GM23248 (cell line): ENCODE results near the gene RPL41. TPM values are rescaled to one million over a fixed set of nuclear protein-coding genes. Genes with fewer than 3 reads are reported as not detected.

Experiments
- DNase-seq: peaks from one replicate; pipeline ENCODE4 v3.0.0-alpha.2; 2015
- H2AFZ ChIP-seq: fragments of 200-600 bp; sonication (generic); 2 replicates; pipeline ENCODE4 v1.6.1; 2016; ENCODE audit warnings: antibody characterized with exemption
- H3F3A ChIP-seq: fragments of 200-600 bp; sonication (generic); 2 replicates; pipeline ENCODE4 v1.6.1; 2016; ENCODE audit warnings: mild to moderate bottlenecking, antibody characterized with exemption, mixed run types; ENCODE audit not compliant: insufficient read depth
- H3K27ac ChIP-seq: fragments of 200-600 bp; sonication (generic); 2 replicates; pipeline ENCODE4 v1.5.1; 2016; ENCODE audit warnings: mild to moderate bottlenecking
- H3K27me3 ChIP-seq: fragments of 200-600 bp; sonication (generic); replicated peaks from 2 replicates; pipeline ENCODE4 v1.6.1; 2016; ENCODE audit warnings: mild to moderate bottlenecking; ENCODE audit not compliant: insufficient read depth
- H3K36me3 ChIP-seq: fragments of 200-600 bp; sonication (generic); 2 replicates; pipeline ENCODE4 v1.6.1; 2016; ENCODE audit warnings: low read depth, mild to moderate bottlenecking
- H3K4me1 ChIP-seq: fragments of 200-600 bp; sonication (generic); 2 replicates; pipeline ENCODE4 v1.6.1; 2016; ENCODE audit warnings: mild to moderate bottlenecking; ENCODE audit not compliant: insufficient read depth
- H3K4me2 ChIP-seq: fragments of 200-600 bp; sonication (generic); one replicate; pipeline ENCODE4 v1.6.1; 2016; ENCODE audit warnings: mild to moderate bottlenecking; ENCODE audit not compliant: unreplicated experiment
- H3K4me3 ChIP-seq: fragments of 200-600 bp; sonication (generic); 2 replicates; pipeline ENCODE4 v1.5.1; 2016; ENCODE audit warnings: mild to moderate bottlenecking
- H3K79me2 ChIP-seq: fragments of 200-600 bp; sonication (generic); 2 replicates; pipeline ENCODE4 v1.6.1; 2016; ENCODE audit warnings: mild to moderate bottlenecking; ENCODE audit not compliant: insufficient read depth
- H3K9ac ChIP-seq: fragments of 200-600 bp; sonication (generic); 2 replicates; pipeline ENCODE4 v1.6.1; 2016; ENCODE audit warnings: mild to moderate bottlenecking
- H3K9me2 ChIP-seq: fragments of 200-600 bp; sonication (generic); 2 replicates; pipeline ENCODE4 v1.6.1; 2016; ENCODE audit warnings: mixed run types, mild to moderate bottlenecking, moderate library complexity; ENCODE audit not compliant: insufficient read depth
- H3K9me3 ChIP-seq: fragments of 200-600 bp; sonication (generic); one replicate; pipeline ENCODE4 v1.6.1; 2017; ENCODE audit warnings: low read depth
- H4K20me1 ChIP-seq: fragments of 200-600 bp; sonication (generic); 2 replicates; pipeline ENCODE4 v1.6.0; 2016; ENCODE audit not compliant: insufficient read depth
- EZH2 ChIP-seq: fragments of 200-600 bp; sonication (generic); IDR thresholded peaks from 2 replicates; pipeline ENCODE4 v1.6.1; 2018; ENCODE audit warnings: antibody characterized with exemption, mild to moderate bottlenecking; ENCODE audit not compliant: insufficient read depth, poor library complexity, severe bottlenecking
- EZH2phosphoT487 ChIP-seq: fragments of 200-600 bp; sonication (generic); IDR thresholded peaks from 2 replicates; pipeline ENCODE4 v1.6.1; 2018; ENCODE audit warnings: antibody characterized with exemption, moderate library complexity, mild to moderate bottlenecking, low read depth; ENCODE audit not compliant: insufficient read depth
- WGBS, 2 experiments: methylation state at CpG; one replicate each; pipeline ENCODE4 v1.1.6; 2015 to 2017; ENCODE audit warnings: low lambda C conversion rate in 2 of 2, low coverage in 1 of 2; ENCODE audit errors: missing lambda C conversion rate in 2 of 2; 5-methylcytosine and 5-hydroxymethylcytosine counted together
- in situ Hi-C: fragments of 300-500 bp; cut with MboI; formaldehyde crosslinking; loops from 2 replicates; pipeline ENCODE4 v1.15.0; 2020
- polyA plus RNA-seq: library from polyadenylated mRNA; unstranded; fragments of >200 nt; fragmentation: Nextera tagmentation; extraction: Ambion mirVana; gene quantifications from 2 replicates; pipeline ENCODE4 v1.2.1, GENCODE V29; 2016
- total RNA-seq: library from RNA; depleted of rRNA; stranded (reverse); fragments of >200 nt; shearing (Covaris generic); gene quantifications from 2 replicates; pipeline ENCODE4 v1.2.3, GENCODE V29; 2014

Gene RPL41
- total and polyA plus RNA-seq, 2 experiments from 2014 or later, result 1,892 to 2,545 TPM

DNA sequence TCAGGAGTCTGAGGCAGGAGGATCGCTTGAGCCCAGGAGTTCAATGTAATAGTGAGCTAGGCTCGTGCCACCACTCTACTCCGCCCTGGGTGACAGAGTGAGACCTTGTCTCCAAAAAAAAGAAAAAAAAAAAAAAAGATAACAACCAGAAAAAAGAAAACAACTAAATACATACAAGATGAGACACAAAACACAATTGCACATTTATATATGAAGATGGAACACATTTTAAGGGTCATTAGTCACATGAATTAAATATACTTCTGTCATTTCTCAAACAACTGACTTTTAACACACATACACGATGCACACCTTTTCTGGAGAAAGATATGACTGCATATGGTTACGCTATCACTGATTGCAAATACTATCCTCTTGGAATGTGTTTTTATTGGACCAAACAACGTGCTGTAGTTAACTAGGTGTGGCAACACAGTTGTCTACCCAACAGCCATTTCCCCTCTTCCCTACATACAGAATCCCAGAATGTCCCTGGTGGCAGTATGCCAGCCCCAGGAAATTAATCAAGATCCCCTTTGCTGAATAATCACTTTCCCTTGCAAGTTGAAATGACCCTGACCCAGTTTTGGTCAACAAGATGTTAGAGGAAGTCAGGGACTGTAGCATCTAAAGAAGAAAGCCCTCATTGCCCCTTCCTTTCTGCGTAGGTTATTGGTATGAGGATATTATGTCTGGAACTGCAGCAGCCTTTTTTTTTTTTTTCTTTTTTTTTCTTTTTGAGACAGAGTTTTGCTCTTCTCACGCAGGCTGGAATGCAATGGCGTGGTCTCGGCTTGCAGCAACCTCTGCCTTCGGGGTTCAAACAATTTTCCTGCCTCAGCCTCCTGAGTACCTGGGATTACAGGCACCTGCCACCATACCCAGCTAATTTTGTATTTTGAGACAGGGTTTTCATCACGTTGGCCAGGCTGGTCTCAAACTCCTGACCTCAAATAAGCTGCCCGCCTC, 30.3 kb downstream of the RPL41 start:
- Histone ChIP-seq H3K9me2 (no peaks in the 10 kb centered on the region), H3K4me3 (no peak overlapping the region), H3K9me3 (no peaks in the 10 kb centered on the region), H3F3A (peaks cover 22% of the 10 kb centered on the region), H3K79me2 (no peaks in the 10 kb centered on the region), H3K27me3 (no peaks in the 10 kb centered on the region), H3K36me3 (peaks cover 15% of the 10 kb centered on the region; the same call in 1 of the 2 replicates), H3K4me1 (peaks cover 10% of the 10 kb centered on the region; the same call in 1 of the 2 replicates), H4K20me1 (no peaks in the 10 kb centered on the region), H2AFZ (no peak overlapping the region), H3K27ac (no peak overlapping the region), H3K4me2 (no peak overlapping the region), H3K9ac (no peak overlapping the region)
- WGBS, 2 experiments, result 67 to 76% methylated on average over 12 to 13 of the region's 13 CpGs
- no peak for DNase-seq
- in situ Hi-C loops, result no loop called here
- TF ChIP-seq EZH2phosphoT487 (no peak), EZH2 (no peak)

GRCh38 chr12:56150563-56150962, 34.1 kb downstream of the RPL41 start:
- no peaks in the 10 kb centered on the region for H3K36me3 ChIP-seq
- TF ChIP-seq EZH2phosphoT487, result no peak
- no peak for TF ChIP-seq EZH2
- peak; percentile 64 for DNase-seq
- in situ Hi-C loops, result no loop called here
- H2AFZ ChIP-seq, result no peak overlapping the region
- H3K9ac ChIP-seq, result no peak overlapping the region
- H3K9me3 ChIP-seq, result no peaks in the 10 kb centered on the region
- peaks cover 11% of the 10 kb centered on the region for H3K79me2 ChIP-seq
- peaks cover 15% of the 10 kb centered on the region for H3F3A ChIP-seq
- no peaks in the 10 kb centered on the region for H4K20me1 ChIP-seq
- 65 to 67% methylated on average over 3 of the region's 3 CpGs for WGBS, 2 experiments
- no peaks in the 10 kb centered on the region for H3K9me2 ChIP-seq
- no peak overlapping the region for H3K27ac ChIP-seq
- no peak overlapping the region for H3K4me3 ChIP-seq
- no peaks in the 10 kb centered on the region for H3K27me3 ChIP-seq
- H3K4me1 ChIP-seq, result peaks cover 16% of the 10 kb centered on the region
- H3K4me2 ChIP-seq, result no peak overlapping the region

DNA sequence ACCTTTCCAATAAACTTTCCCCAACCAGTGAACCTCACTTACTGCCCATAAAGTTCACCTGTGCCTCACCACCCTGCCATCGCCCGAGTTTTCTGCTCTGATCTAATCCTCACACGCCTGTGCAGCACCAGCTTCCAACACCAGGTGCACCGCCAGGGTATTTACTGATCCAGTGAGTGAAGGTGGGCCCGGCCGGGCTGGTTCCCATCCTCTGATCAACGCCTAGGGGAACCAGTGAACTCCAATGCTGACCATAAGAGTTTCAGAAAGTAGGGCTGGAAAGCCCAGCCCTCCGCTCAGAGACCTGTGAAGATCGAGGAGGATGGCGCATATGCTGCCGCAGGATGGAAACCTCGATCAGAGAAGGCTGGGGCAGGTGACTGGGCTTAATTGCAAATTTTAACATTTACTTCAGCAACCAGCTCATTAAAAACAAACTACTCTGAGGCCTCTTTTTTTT, 35.3 kb downstream of the RPL41 start:
- DNase-seq, result peak; percentile 64
- 7 to 11% methylated on average over 12 of the region's 12 CpGs for WGBS, 2 experiments
- in situ Hi-C loops, result no loop called here

DNA sequence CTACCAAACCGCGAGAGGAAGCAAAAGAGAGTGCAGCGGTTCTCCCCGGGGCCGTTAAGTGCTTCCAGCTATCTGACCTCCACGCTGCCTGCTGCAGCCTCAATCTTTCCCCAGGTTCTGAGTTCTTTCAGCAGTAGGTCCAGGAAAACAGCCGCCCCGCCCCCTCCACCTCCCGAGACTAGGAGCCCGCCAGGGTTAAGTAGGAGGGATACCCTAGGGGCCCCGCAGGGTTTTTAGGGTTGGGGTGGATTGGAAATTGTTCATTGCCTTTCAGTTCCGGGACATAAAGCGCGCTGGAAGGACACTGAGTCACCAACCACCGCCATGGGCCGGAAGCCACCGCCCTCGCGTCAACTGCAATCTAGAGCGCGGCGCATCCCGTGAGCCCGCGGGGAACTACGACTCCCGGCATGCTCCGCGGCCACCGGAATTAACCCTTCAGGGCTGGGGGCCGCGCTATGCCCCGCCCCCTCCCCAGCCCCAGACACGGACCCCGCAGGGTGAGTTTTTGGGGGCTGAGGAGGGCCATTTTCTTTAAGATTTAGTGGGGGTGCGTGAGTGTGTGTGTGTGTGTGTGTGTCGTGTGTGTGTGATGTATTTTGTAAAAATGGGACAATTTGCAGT, 35.8 kb downstream of the RPL41 start, which contains the start of gene MYL6B:
TSS of gene MYL6B (plus strand) at position 456 of the 624 bp plus-strand sequence. CDS start 1,332 bp downstream, outside the sequence.
- TF ChIP-seq EZH2phosphoT487, result no peak
- no peak for TF ChIP-seq EZH2
- 1% methylated on average over 23 to 28 of the region's 37 CpGs for WGBS, 2 experiments
- peak; percentile 98 for DNase-seq
- Histone ChIP-seq H3K4me1 (peaks cover 16% of the 10 kb centered on the region), H3K36me3 (no peaks in the 10 kb centered on the region), H3K9me3 (no peaks in the 10 kb centered on the region), H3F3A (peaks cover 16% of the 10 kb centered on the region; the same call in 1 of the 2 replicates), H3K27me3 (no peaks in the 10 kb centered on the region), H3K9ac (peak within 1 kb of the TSS; percentile 82), H3K79me2 (peaks cover 20% of the 10 kb centered on the region), H3K4me2 (peak within 1 kb of the TSS; percentile 87), H3K27ac (peak within 1 kb of the TSS; percentile 81), H4K20me1 (no peaks in the 10 kb centered on the region), H2AFZ (peak within 1 kb of the TSS; percentile 92), H3K4me3 (peak within 1 kb of the TSS; percentile 78), H3K9me2 (no peaks in the 10 kb centered on the region)
- in situ Hi-C loops, result no loop called here

More for the DNA sequence above, 35.3 kb downstream of the RPL41 start:
- H3K27ac ChIP-seq, result peak overlapping the region; percentile 81
- H3K9me2 ChIP-seq, result no peaks in the 10 kb centered on the region
- peaks cover 20% of the 10 kb centered on the region for H3K79me2 ChIP-seq
- H3K4me2 ChIP-seq, result peak overlapping the region; percentile 87
- peak overlapping the region; percentile 82 for H3K9ac ChIP-seq
- TF ChIP-seq EZH2phosphoT487 (no peak), EZH2 (no peak)
- no peaks in the 10 kb centered on the region for H3K27me3 ChIP-seq
- H3K36me3 ChIP-seq, result no peaks in the 10 kb centered on the region
- no peaks in the 10 kb centered on the region for H4K20me1 ChIP-seq
- peaks cover 13% of the 10 kb centered on the region for H3F3A ChIP-seq
- peaks cover 16% of the 10 kb centered on the region for H3K4me1 ChIP-seq
- H2AFZ ChIP-seq, result peak overlapping the region; percentile 92
- peak overlapping the region; percentile 78 for H3K4me3 ChIP-seq
- no peaks in the 10 kb centered on the region for H3K9me3 ChIP-seq
